ENCODE measurements around the gene KRTAP4-3.
"Not testable (repeated sequence)": the region's sequence is repeated elsewhere in the genome, so short reads cannot be mapped to it uniquely, and the experiment has no call there.

KRTAP4-3 gene

DNA sequence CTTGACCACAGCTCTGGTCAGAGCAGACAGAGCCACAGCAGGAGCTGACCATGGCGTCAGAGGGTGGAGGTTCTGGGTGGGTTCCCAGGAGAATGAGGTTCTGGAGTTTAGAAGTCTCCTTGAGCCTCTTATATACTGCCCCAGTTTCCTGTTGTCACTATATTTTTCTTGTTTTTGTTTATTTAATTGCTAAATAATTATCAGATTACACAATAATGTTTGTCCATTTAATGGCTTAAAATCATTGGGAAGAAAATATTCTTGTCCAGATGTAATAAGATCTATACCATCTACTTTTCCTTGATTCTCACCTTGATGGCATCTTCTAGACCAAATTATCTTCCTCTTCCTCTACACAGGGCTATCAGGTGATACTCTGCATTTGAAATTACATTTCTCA lies at the start of gene KRTAP4-3:
TSS of gene KRTAP4-3 (minus strand) at position 101 of the 400 bp plus-strand sequence. CDS start at position 52, 49 bp downstream.
- no peak for DNase-seq (ENCODE audit: low spot score)

DNA sequence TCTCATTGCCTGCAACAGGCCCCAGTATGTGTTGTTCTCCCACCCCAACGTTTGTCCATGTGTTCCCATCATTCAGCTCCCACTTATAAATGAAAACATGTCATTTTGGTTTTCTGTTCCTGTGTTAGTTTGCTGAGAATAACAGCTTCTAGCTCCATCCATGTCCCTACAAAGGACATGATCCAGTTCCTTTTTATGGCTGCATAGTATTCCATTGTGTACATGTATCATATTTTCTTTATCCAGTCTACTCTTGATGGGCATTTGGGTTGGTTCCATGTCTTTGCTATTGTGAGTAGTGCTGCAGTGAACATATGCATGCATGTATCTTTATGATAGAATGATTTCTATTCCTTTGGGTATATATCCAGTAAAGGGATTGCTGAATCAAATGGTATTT lies 47.7 kb upstream of the KRTAP4-3 start:
- no peak for DNase-seq (ENCODE audit: low spot score)

DNA sequence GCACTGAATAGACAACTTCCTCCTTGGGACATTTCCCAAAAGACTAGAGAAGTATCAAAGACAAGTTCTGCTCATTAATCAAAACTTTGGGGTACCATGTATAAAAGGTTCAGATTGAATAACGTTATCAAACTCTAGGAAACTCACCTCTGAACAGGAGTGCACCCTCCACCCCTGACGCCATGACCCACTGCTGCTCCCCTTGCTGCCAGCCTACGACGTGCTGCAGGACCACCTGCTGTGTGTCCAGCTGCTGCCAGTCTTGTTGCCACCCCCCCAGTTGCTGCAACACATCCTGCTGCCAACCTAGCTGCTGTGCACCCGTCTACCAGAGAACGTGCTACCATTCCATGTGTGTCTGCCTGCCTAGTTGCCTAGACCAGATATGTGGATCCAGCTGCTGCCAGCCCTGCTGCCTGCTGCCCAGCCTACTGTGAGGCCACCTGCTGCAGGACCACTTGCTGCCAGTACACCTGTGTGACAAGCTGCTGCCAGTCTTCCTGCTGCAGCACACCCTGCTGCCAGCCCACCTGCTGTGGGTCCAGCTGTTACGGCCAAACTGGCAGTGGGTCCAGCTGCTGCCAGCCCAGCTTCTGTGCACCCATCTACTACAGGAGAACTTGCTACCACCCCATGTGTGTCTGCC lies 44.6 kb upstream of the KRTAP4-3 start:
- DNase-seq (ENCODE audit: low spot score): no peak

- DNase-seq (ENCODE audit: low spot score): no peak
Observed at GRCh38 chr17:41211845-41212466, 43.9 kb upstream of the KRTAP4-3 start.

DNA sequence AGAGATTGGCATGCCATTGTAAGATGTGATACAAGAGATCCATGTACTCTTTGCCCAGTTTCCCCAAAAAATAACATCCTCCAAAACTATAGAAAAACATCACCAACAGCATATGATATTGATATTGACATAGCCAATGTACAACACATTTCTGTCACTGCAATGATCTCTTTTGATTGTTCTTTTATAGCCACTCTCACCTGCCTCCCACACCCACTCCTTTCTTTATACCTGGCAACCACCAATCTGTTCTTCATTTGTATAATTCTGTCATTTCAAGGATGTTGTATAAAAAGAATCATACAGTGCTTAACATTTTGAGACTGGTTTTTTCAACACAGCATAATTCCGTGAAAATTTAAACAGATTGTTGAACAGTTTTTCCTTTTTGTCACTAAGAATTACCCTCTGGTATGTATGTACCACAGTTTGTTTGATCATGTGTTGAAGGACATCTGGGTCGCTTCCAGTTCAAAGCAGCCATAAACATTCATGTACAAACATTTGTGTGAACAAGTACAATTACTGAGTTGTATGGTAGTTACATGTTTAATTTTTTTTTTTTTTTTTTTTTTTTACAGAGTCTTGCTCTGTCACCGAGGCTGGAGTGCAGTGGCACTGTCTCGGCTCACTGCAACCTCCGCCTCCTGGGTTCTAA lies 31.5 kb upstream of the KRTAP4-3 start:
- DNase-seq (ENCODE audit: low spot score): no peak

DNA sequence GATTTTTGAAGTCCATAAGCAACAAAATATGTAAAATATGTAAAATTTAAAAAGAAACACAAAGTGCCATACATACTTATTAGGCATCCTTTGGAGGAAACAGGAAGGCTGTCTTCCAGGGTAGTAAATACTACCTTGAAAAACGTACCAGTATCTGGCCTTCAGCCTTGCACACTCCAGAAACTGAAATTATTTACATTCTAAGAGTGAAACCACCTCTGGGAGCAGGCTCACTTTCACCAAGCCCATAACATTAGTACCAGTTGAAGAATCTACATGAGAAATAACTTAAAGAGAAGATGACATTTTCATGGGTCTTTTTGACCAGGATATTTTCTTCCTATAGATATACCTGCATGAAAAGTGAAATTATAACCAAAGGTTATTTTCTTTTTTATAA lies 28.0 kb upstream of the KRTAP4-3 start:
- DNase-seq (ENCODE audit: low spot score): no peak

GRCh38 chr17:41190328-41190727 lies 22.3 kb upstream of the KRTAP4-3 start:
- no peak for DNase-seq (ENCODE audit: low spot score)

GRCh38 chr17:41189837-41190318 lies 21.9 kb upstream of the KRTAP4-3 start, which contains the start of gene KRTAP9-1:
KRTAP9-1 (plus strand) TSS chr17:41189887; CDS start chr17:41189887, 0 bp downstream.
- DNase-seq (ENCODE audit: low spot score): not testable (repeated sequence)

DNA sequence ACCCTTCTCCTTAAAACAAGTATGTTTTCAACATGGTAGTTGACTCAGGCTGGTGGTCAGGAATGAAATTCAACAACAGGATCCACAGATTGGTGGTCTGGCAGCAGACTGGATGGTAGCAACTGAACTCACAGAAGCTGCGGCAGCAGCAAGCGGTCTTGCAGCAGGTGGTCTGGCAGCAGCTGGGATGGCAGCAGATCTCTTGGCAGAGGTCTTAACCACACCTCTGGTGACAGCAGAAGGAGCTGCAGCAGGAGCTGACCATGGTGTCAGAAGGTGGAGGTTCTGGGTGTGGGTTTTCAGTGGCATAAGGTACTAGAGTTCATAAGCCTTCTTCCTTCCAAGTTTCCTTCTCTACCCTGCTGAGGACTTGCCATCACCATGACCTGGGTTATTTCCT lies 18.9 kb upstream of the KRTAP4-3 start:
- no peak for DNase-seq (ENCODE audit: low spot score)

- no peak for DNase-seq (ENCODE audit: low spot score)
Observed at GRCh38 chr17:41185001-41185400, 17.0 kb upstream of the KRTAP4-3 start.

DNA sequence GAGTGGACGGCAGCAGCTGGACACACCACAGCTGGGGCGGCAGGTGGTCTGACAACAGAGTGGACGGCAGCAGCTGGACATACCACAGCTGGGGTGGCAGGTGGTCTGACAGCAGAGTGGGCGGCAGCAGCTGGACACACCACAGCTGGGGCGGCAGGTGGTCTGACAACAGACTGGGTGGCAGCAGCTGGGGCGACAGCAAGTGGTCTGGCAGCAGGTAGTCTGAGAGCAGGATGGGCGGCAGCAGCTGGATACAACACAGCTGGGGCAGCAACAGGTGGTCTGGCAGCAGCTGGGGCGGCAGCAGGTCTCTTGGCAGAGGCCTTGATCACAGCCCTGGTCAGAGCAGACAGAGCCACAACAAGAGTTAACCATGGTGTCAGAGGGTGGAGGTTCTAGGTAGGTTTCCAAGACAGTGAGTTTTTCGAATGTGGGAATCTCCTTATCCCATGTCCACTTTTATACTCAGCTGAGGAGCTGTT lies 16.5 kb upstream of the KRTAP4-3 start, which contains the start of gene KRTAP4-1:
TSS of gene KRTAP4-1 (minus strand) at position 432 of the 482 bp plus-strand sequence. CDS start at position 375, 57 bp downstream.
- DNase-seq (ENCODE audit: low spot score): no peak

DNA sequence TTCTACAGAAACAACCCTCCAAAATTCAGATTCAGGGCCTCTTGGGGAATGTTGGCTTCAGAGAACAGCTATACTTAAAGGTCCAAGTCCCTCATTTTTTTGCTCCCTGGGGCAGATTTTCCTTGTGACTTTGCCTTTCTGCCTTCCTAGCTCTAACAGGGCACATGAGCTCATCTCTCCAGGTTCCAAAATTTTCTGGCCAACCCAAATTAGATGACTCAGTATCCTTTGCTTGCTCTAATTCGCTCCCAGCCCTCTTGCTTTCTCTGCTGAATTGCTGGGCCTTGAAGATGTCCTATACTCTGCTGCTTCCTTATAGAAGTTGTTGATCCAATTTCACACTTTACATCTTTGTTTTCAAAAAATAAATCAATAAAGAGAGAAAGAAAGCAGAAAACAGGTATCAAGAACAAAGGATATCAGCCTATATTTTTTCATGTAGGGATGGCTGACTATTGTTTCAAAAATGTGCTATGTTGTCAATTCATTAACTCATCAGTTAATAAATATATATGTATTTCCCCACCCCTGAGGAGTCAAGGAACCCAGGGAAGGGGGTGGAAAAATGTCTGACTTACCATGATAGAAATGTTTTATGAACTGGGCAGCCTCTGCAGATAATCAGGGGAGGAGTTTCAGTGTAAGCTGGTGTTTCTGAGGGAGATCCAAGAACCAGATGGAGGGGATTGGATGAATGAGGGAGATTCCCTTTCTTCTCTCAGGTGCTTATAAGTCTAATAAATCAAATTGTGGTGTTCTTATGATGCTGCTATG lies 11.0 kb upstream of the KRTAP4-3 start:
- no peak for DNase-seq (ENCODE audit: low spot score)

DNA sequence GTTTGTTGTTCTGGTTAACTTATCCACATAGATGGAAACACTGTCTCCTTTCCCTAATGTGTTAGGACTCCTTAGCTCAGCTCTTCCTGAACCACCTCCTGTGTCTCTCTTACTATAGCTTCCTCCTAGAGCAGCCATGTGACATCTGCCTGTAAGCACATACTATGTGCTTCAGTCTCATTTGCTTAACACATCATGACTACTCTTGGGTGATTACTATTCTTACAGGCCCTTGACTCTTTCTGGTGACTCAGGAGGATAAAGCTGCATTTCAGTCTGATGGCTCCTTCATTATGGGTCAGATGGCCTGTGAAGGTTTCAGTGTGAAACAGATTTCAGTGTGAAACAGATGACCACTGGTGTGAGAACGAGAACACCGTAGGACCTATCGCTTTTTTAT lies 10.3 kb upstream of the KRTAP4-3 start:
- DNase-seq (ENCODE audit: low spot score): no peak

GRCh38 chr17:41177727-41178271 lies 9.8 kb upstream of the KRTAP4-3 start, which contains the start of gene KRTAP4-2:
KRTAP4-2 (minus strand) TSS chr17:41178221; CDS start chr17:41178164, 57 bp downstream.
- DNase-seq (ENCODE audit: low spot score): no peak

GRCh38 chr17:41176744-41177387 lies 8.8 kb upstream of the KRTAP4-3 start:
- DNase-seq (ENCODE audit: low spot score): no peak

GRCh38 chr17:41171886-41172285 lies 3.9 kb upstream of the KRTAP4-3 start:
- no peak for DNase-seq (ENCODE audit: low spot score)

DNA sequence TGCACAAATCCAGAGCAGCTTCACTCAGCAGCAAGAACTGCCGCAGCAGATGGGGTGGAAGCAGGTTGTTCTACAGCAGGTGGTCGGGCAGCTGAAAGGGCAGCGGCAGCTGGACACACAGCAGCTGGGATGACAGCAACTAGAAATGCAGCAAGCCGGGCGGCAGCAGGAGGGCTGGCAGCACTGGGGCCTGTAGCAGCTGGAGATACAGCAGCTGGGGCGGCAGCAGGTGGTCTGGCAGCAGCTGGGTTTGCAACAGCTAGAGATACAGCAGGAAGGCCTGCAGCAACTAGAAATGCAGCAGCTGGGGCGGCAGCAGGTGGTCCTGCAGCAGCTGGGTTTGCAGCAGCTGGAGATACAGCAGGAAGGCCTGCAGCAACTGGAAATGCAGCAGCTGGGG lies 460 bp downstream of the KRTAP4-3 start:
- no peak for DNase-seq (ENCODE audit: low spot score)

- DNase-seq (ENCODE audit: low spot score): no peak
Observed at GRCh38 chr17:41163828-41164227, 4.2 kb downstream of the KRTAP4-3 start.

GRCh38 chr17:41160648-41161047 lies 7.4 kb downstream of the KRTAP4-3 start, which contains the start of gene KRTAP4-4:
KRTAP4-4 (minus strand) TSS chr17:41160748; CDS start chr17:41160691, 57 bp downstream.
- no peak for DNase-seq (ENCODE audit: low spot score)

GRCh38 chr17:41160190-41160589 lies 7.8 kb downstream of the KRTAP4-3 start:
- not testable (repeated sequence) for DNase-seq (ENCODE audit: low spot score)

GRCh38 chr17:41153856-41154255 lies 14.2 kb downstream of the KRTAP4-3 start:
- no peak for DNase-seq (ENCODE audit: low spot score)

Measured in hematopoietic multipotent progenitor cell treated with erythropoietin and hydrocortisone succinate and interleukin-3 and kit ligand, for 17 days (in vitro differentiated cells).